Measurements from ENCODE around the gene METAP1.
"Not testable (repeated sequence)": the region's sequence is repeated elsewhere in the genome, so short reads cannot be mapped to it uniquely, and the experiment has no call there.

Gene METAP1

GRCh38 chr4:99061048-99061700 is 65.7 kb downstream of the METAP1 start:
- DNase-seq = no peak

- peak; percentile 34 to 56 for DNase-seq
Measured at GRCh38 chr4:99062120-99062519, 66.6 kb downstream of the METAP1 start.

GRCh38 chr4:99065521-99065920 is 70.0 kb downstream of the METAP1 start:
- not testable (repeated sequence) for DNase-seq

GRCh38 chr4:99067617-99068016 is 72.1 kb downstream of the METAP1 start:
- no peak for DNase-seq

- DNase-seq = no peak
Measured at GRCh38 chr4:99071159-99071558, 75.6 kb downstream of the METAP1 start.

GRCh38 chr4:99074816-99075215 is 79.3 kb downstream of the METAP1 start:
- DNase-seq = peak in 1 of 2 experiments; percentile 15

- DNase-seq = no peak
Measured at GRCh38 chr4:99076292-99076976, 80.9 kb downstream of the METAP1 start.

GRCh38 chr4:99077177-99077576 is 81.7 kb downstream of the METAP1 start:
- no peak for DNase-seq

- no peak for DNase-seq
Measured at GRCh38 chr4:99078336-99078735, 82.8 kb downstream of the METAP1 start.

- no peak for DNase-seq
Measured at GRCh38 chr4:99078931-99079624, 83.6 kb downstream of the METAP1 start.

GRCh38 chr4:99079625-99080295 is 84.2 kb downstream of the METAP1 start:
- DNase-seq = no peak

- not testable (repeated sequence) for DNase-seq
Measured at GRCh38 chr4:99080869-99081268, 85.3 kb downstream of the METAP1 start.

GRCh38 chr4:99082192-99082591 is 86.7 kb downstream of the METAP1 start:
- DNase-seq = no peak

- no peak for DNase-seq
Measured at GRCh38 chr4:99084595-99084994, 89.1 kb downstream of the METAP1 start.

GRCh38 chr4:99088023-99088449 is 92.5 kb downstream of the METAP1 start:
- no peak for DNase-seq

GRCh38 chr4:99088481-99089365 is 93.2 kb downstream of the METAP1 start, which contains the start of gene ADH5:
Gene ADH5 (minus strand): TSS chr4:99088788. CDS start chr4:99088700, 88 bp downstream.
- DNase-seq = peak in 1 of 2 experiments; percentile 50

GRCh38 chr4:99090481-99091215 is 95.1 kb downstream of the METAP1 start:
- no peak for DNase-seq

GRCh38 chr4:99091216-99091575 is 95.7 kb downstream of the METAP1 start:
- no peak for DNase-seq

GRCh38 chr4:99091841-99092240 is 96.3 kb downstream of the METAP1 start:
- not testable (repeated sequence) for DNase-seq

- no peak for DNase-seq
Measured at GRCh38 chr4:99099311-99099710, 103.8 kb downstream of the METAP1 start.

GRCh38 chr4:99099814-99100213 is 104.3 kb downstream of the METAP1 start:
- not testable (repeated sequence) for DNase-seq

All from NCI-H187 (cell line).